ENCODE measurements around the gene KCNJ11.
A peak's percentile ranks its signal among the peaks of the same experiment; 100 is the strongest.

KCNJ11 gene

GRCh38 chr11:17391493-17392355 lies 3.3 kb upstream of the KCNJ11 start:
- no peak for DNase-seq (ENCODE audit: low read depth)

GRCh38 chr11:17389957-17390649 lies 1.6 kb upstream of the KCNJ11 start:
- no peak for DNase-seq (ENCODE audit: low read depth)

- peak; percentile 76 for DNase-seq (ENCODE audit: low read depth)
Observed at GRCh38 chr11:17389211-17389956, 925 bp upstream of the KCNJ11 start.

- no peak for DNase-seq (ENCODE audit: low read depth)
Observed at GRCh38 chr11:17387811-17388210, 648 bp downstream of the KCNJ11 start.

GRCh38 chr11:17387254-17387653 lies 1.2 kb downstream of the KCNJ11 start:
- DNase-seq (ENCODE audit: low read depth): no peak

- DNase-seq (ENCODE audit: low read depth): no peak
Observed at GRCh38 chr11:17386331-17387084, 2.0 kb downstream of the KCNJ11 start.

- DNase-seq (ENCODE audit: low read depth): no peak
Observed at GRCh38 chr11:17385926-17386325, 2.5 kb downstream of the KCNJ11 start.

GRCh38 chr11:17385492-17385891 lies 3.0 kb downstream of the KCNJ11 start:
- DNase-seq (ENCODE audit: low read depth): no peak

GRCh38 chr11:17384002-17384511 lies 4.4 kb downstream of the KCNJ11 start:
- DNase-seq (ENCODE audit: low read depth): peak; percentile 62

GRCh38 chr11:17383461-17383860 lies 5.0 kb downstream of the KCNJ11 start:
- DNase-seq (ENCODE audit: low read depth): no peak

GRCh38 chr11:17382046-17382728 lies 6.3 kb downstream of the KCNJ11 start:
- no peak for DNase-seq (ENCODE audit: low read depth)

- no peak for DNase-seq (ENCODE audit: low read depth)
Observed at GRCh38 chr11:17381156-17381555, 7.3 kb downstream of the KCNJ11 start.

- no peak for DNase-seq (ENCODE audit: low read depth)
Observed at GRCh38 chr11:17379383-17380180, 8.9 kb downstream of the KCNJ11 start.

- no peak for DNase-seq (ENCODE audit: low read depth)
Observed at GRCh38 chr11:17378655-17379054, 9.8 kb downstream of the KCNJ11 start.

GRCh38 chr11:17376493-17376892 lies 12.0 kb downstream of the KCNJ11 start:
- no peak for DNase-seq (ENCODE audit: low read depth)

GRCh38 chr11:17375547-17375946 lies 12.9 kb downstream of the KCNJ11 start:
- no peak for DNase-seq (ENCODE audit: low read depth)

- no peak for DNase-seq (ENCODE audit: low read depth)
Observed at GRCh38 chr11:17371614-17372013, 16.8 kb downstream of the KCNJ11 start.

GRCh38 chr11:17369684-17370243 lies 18.7 kb downstream of the KCNJ11 start:
- DNase-seq (ENCODE audit: low read depth): no peak

GRCh38 chr11:17369094-17369493 lies 19.4 kb downstream of the KCNJ11 start:
- no peak for DNase-seq (ENCODE audit: low read depth)

- DNase-seq (ENCODE audit: low read depth): no peak
Observed at GRCh38 chr11:17368551-17368950, 19.9 kb downstream of the KCNJ11 start.
